Right lobe of liver (tissue), 6 donors: Measurements from ENCODE around the gene ADAMTS6. TPM values are rescaled to one million over a fixed set of nuclear protein-coding genes. Genes with fewer than 3 reads are reported as not detected.

Experiments
- ATAC-seq, 4 donors: fragments of 200-7000 bp; cut with Tn5 transposase; one replicate each; pipeline ENCODE4 v1.9.1; 2020; ENCODE audit warnings: mild to moderate bottlenecking in 4 of 4, moderate library complexity in 4 of 4
- DNase-seq, 3 donors: peaks; one replicate each; pipeline ENCODE4 v3.0.0-alpha.2; 2020
- H3K27ac ChIP-seq, 3 donors: fragments of 200-600 bp; one replicate each; pipeline ENCODE4 v1.8.0; 2022
- H3K27me3 ChIP-seq, 2 donors: fragments of 200-600 bp; one replicate each; pipeline ENCODE4 v1.8.0; 2022
- H3K36me3 ChIP-seq, 4 donors: fragments of 200-600 bp; sonication (generic) in 1 of 4; one replicate each; pipeline versions ENCODE4 v1.5.1 to v1.8.0; 2017 to 2022; ENCODE audit warnings: control low read depth in 1 of 4
- H3K4me1 ChIP-seq, 4 donors: fragments of 200-600 bp; sonication (generic) in 1 of 4; one replicate each; pipeline versions ENCODE4 v1.5.1 to v1.8.0; 2017 to 2022; ENCODE audit warnings: control low read depth in 1 of 4
- H3K4me3 ChIP-seq, 3 donors: fragments of 200-600 bp; one replicate each; pipeline ENCODE4 v1.8.0; 2022
- H3K9me3 ChIP-seq, 4 donors: fragments of 200-600 bp; sonication (generic) in 1 of 4; one replicate each; pipeline versions ENCODE4 v1.5.1 to v1.8.0; 2017 to 2022; ENCODE audit warnings: control low read depth in 1 of 4
- CTCF ChIP-seq, 4 donors: fragments of 200-600 bp in 3 of 4; fragments of 450-650 bp in 1 of 4; IDR thresholded peaks; one replicate each; pipeline versions ENCODE4 v1.5.1 to v1.8.0; 2016 to 2022; ENCODE audit warnings: antibody characterized with exemption in 4 of 4, mild to moderate bottlenecking in 2 of 4
- POLR2A ChIP-seq: fragments of 450-650 bp; IDR thresholded peaks from one replicate; pipeline ENCODE4 v1.6.1; 2017; ENCODE audit warnings: antibody characterized with exemption, mild to moderate bottlenecking
- WGBS: methylation state at CpG from one replicate; pipeline ENCODE4 v1.1.6; 2018; ENCODE audit warnings: low coverage, low lambda C conversion rate; ENCODE audit not compliant: insufficient coverage; ENCODE audit errors: missing lambda C conversion rate; 5-methylcytosine and 5-hydroxymethylcytosine counted together
- intact Hi-C, 2 donors: fragments of 100-400 bp; cut with DNase I; formaldehyde crosslinking; loops; one replicate each; pipeline versions ENCODE4 v1.11.2 to v1.14.1; 2022
- total RNA-seq, 6 experiments: library from RNA; depleted of rRNA in 2 of 6; stranded (reverse); fragments of >200 nt in 2 of 6; fragmentation: NEBNext Ultra II Directional in 3 of 6; extraction: Animal tissue kit (Norgen Biotek cat#: 25700) in 3 of 6; gene quantifications; one replicate each; pipeline versions ENCODE4 v1.1.0 to v1.2.4, GENCODE V29; 2016 to 2023
- donor health status: DM: no; HTN: yes; CAD: no.
- donor health status: DM: no; HTN: no; CAD: no.
- donor health status: DM: no; HTN: no; CAD: no.
- donor health status: DM: no; HTN: yes; CAD: no.
- donor health status: DM: no; HTN: yes; CAD: no.

ADAMTS6 gene
- total RNA-seq, 6 experiments from 2014 or later, result 0.17 to 0.56 (median 0.40) TPM

- no peak overlapping the region for H3K4me3 ChIP-seq
- intact Hi-C loops, result no loop called here
- peaks cover 0 to 8% (median 0%) of the 10 kb centered on the region in 4 donors for H3K4me1 ChIP-seq
- H3K9me3 ChIP-seq, result no peaks in the 10 kb centered on the region
- no peak for TF ChIP-seq POLR2A
- TF ChIP-seq CTCF (IDR thresholded peaks at IDR 0.05), result no peak
- no peaks in the 10 kb centered on the region for H3K27me3 ChIP-seq
- no peaks in the 10 kb centered on the region for H3K36me3 ChIP-seq
- WGBS, result 100% methylated on average over 1 of the region's 1 CpG
- H3K27ac ChIP-seq, result no peak overlapping the region
- no peak for ATAC-seq
- no peak for DNase-seq
These were observed 5.8 kb downstream of the ADAMTS6 start for GRCh38 chr5:65475895-65476294.

- DNase-seq (no peak), ATAC-seq (no peak)
- no peak for TF ChIP-seq CTCF (IDR thresholded peaks at IDR 0.05)
- no peak for TF ChIP-seq POLR2A
- Histone ChIP-seq H3K27ac (no peak overlapping the region), H3K9me3 (no peaks in the 10 kb centered on the region), H3K27me3 (no peaks in the 10 kb centered on the region), H3K4me3 (no peak overlapping the region), H3K36me3 (no peaks in the 10 kb centered on the region), H3K4me1 (peaks cover 0 to 3% (median 0%) of the 10 kb centered on the region in 4 donors)
- 80% methylated on average over 4 of the region's 4 CpGs for WGBS
- intact Hi-C loops, result no loop called here
These were observed 6.4 kb downstream of the ADAMTS6 start for GRCh38 chr5:65475336-65475735.

GRCh38 chr5:65474130-65474711, 7.5 kb downstream of the ADAMTS6 start:
- DNase-seq, result no peak
- no peak for ATAC-seq
- intact Hi-C loops, result no loop called here
- Histone ChIP-seq H3K4me1 (no peaks in the 10 kb centered on the region), H3K27me3 (no peaks in the 10 kb centered on the region), H3K4me3 (no peak overlapping the region), H3K9me3 (no peaks in the 10 kb centered on the region), H3K36me3 (no peaks in the 10 kb centered on the region), H3K27ac (no peak overlapping the region)
- 73% methylated on average over 3 of the region's 3 CpGs for WGBS
- TF ChIP-seq POLR2A (no peak), CTCF (IDR thresholded peaks at IDR 0.05) (no peak)

GRCh38 chr5:65468633-65469032, 13.1 kb downstream of the ADAMTS6 start:
- H3K9me3 ChIP-seq, result no peaks in the 10 kb centered on the region
- no peaks in the 10 kb centered on the region for H3K36me3 ChIP-seq
- no peaks in the 10 kb centered on the region for H3K27me3 ChIP-seq
- intact Hi-C loops, result no loop called here
- TF ChIP-seq CTCF (IDR thresholded peaks at IDR 0.05), result no peak
- TF ChIP-seq POLR2A, result no peak
- H3K4me1 ChIP-seq, result no peaks in the 10 kb centered on the region
- 62% methylated on average over 3 of the region's 3 CpGs for WGBS
- H3K27ac ChIP-seq, result no peak overlapping the region
- ATAC-seq, result no peak
- DNase-seq, result no peak
- no peak overlapping the region for H3K4me3 ChIP-seq
